ENCODE data around the gene CD163. TPM values are rescaled to one million over a fixed set of nuclear protein-coding genes. Genes with fewer than 3 reads are reported as not detected.
A peak's percentile ranks its signal among the peaks of the same experiment; 100 is the strongest.
"Not testable (repeated sequence)": the region's sequence is repeated elsewhere in the genome, so short reads cannot be mapped to it uniquely, and the experiment has no call there.

The CD163 gene
- total RNA-seq, 1 donor from 2014 or later = not detected

DNA sequence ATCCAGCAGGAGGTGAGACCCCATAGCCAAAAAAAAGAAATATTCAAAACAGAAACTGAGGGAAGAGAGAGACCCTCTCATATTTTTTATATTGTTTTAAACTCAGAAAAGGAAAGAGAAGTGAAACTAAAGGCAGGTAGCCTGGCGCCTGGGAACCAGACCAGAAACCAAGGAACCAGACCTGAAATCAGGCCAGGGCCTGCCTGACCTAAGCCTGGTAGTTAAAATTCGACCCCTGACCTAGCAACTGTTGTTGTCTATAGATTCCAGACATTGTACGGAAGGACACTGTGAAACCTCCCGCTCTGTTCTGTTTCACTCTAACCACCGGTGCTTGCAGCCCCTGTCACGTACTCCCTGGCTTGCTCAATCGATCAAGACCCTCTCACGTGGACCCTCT, 38.5 kb upstream of the CD163 start:
- H3K27me3 Mint-ChIP-seq (ENCODE audit: low read depth, unreplicated experiment) = no peaks in the 10 kb centered on the region
- Histone ChIP-seq H3K4me1 (ENCODE audit: insufficient read depth, low read length) (no peaks in the 10 kb centered on the region), H3K27ac (ENCODE audit: low read depth, low read length) (no peak overlapping the region), H3K27me3 (ENCODE audit: insufficient read depth, low read length) (no peaks in the 10 kb centered on the region), H3K9ac (ENCODE audit: low read length) (no peak overlapping the region), H3K4me3 (ENCODE audit: insufficient read depth, low read depth, low read length) (no peak overlapping the region), H3K4me2 (ENCODE audit: low read length) (no peak overlapping the region), H2AFZ (ENCODE audit: low read depth, low read length) (no peak overlapping the region), H4K20me1 (ENCODE audit: insufficient read depth, low read length) (no peaks in the 10 kb centered on the region), H3K36me3 (ENCODE audit: insufficient read depth, low read length) (no peaks in the 10 kb centered on the region), H3K79me2 (ENCODE audit: insufficient read depth, low read length) (no peaks in the 10 kb centered on the region), H3K9me3 (ENCODE audit: insufficient read depth, low read depth, low read length) (no peaks in the 10 kb centered on the region)
- H3K4me1 Mint-ChIP-seq (ENCODE audit: low read depth, unreplicated experiment) = no peaks in the 10 kb centered on the region
- DNase-seq (ENCODE audit: low read depth) (no peak), FAIRE-seq (no peak)
- TF ChIP-seq CTCF (IDR thresholded peaks at IDR 0.05; ENCODE audit: insufficient read depth, low read depth, low read length) = no peak
- TF ChIP-seq EZH2 (IDR thresholded peaks at IDR 0.05; ENCODE audit: insufficient read depth, low read length) = no peak
- H3K27ac Mint-ChIP-seq (ENCODE audit: unreplicated experiment) = no peak overlapping the region
- H3K4me3 Mint-ChIP-seq (ENCODE audit: unreplicated experiment) = no peak overlapping the region
- H3K9me3 Mint-ChIP-seq (ENCODE audit: unreplicated experiment) = peaks cover 8% of the 10 kb centered on the region
- H3K36me3 Mint-ChIP-seq (ENCODE audit: low read depth, unreplicated experiment) = no peaks in the 10 kb centered on the region

DNA sequence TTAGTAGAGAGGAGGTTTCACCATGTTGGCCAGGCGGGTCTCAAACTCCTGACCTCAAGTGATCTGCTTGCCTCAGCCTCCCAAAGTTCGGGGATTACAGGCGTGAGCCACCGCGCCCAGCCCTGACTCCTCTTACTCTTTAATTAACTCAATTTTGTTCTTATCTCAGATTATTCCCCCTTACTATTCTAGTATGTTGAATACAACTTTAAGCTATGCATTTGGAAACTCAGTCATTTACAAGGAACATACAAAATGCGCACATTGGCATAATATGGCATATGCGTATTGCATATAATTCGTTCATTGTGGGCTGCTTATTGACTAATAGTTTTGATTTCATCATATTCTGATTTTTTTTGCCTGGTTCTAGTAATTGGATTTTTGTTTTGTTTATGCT, 10.8 kb upstream of the CD163 start:
- Mint-ChIP-seq H3K36me3 (ENCODE audit: low read depth, unreplicated experiment) (no peaks in the 10 kb centered on the region), H3K4me3 (ENCODE audit: unreplicated experiment) (no peak overlapping the region), H3K4me1 (ENCODE audit: low read depth, unreplicated experiment) (peaks cover 2% of the 10 kb centered on the region), H3K9me3 (ENCODE audit: unreplicated experiment) (no peaks in the 10 kb centered on the region), H3K27me3 (ENCODE audit: low read depth, unreplicated experiment) (no peaks in the 10 kb centered on the region), H3K27ac (ENCODE audit: unreplicated experiment) (no peak overlapping the region)
- Histone ChIP-seq H2AFZ (ENCODE audit: low read depth, low read length) (no peak overlapping the region), H3K27ac (ENCODE audit: low read depth, low read length) (no peak overlapping the region), H3K27me3 (ENCODE audit: insufficient read depth, low read length) (no peaks in the 10 kb centered on the region), H3K4me1 (ENCODE audit: insufficient read depth, low read length) (no peaks in the 10 kb centered on the region), H3K36me3 (ENCODE audit: insufficient read depth, low read length) (no peaks in the 10 kb centered on the region), H3K9ac (ENCODE audit: low read length) (no peak overlapping the region), H3K9me3 (ENCODE audit: insufficient read depth, low read depth, low read length) (no peaks in the 10 kb centered on the region), H4K20me1 (ENCODE audit: insufficient read depth, low read length) (no peaks in the 10 kb centered on the region), H3K79me2 (ENCODE audit: insufficient read depth, low read length) (no peaks in the 10 kb centered on the region), H3K4me2 (ENCODE audit: low read length) (no peak overlapping the region), H3K4me3 (ENCODE audit: insufficient read depth, low read depth, low read length) (no peak overlapping the region)
- TF ChIP-seq CTCF (IDR thresholded peaks at IDR 0.05; ENCODE audit: insufficient read depth, low read depth, low read length) = no peak
- TF ChIP-seq EZH2 (IDR thresholded peaks at IDR 0.05; ENCODE audit: insufficient read depth, low read length) = no peak
- FAIRE-seq = no peak
- no peak for DNase-seq (ENCODE audit: low read depth)

DNA sequence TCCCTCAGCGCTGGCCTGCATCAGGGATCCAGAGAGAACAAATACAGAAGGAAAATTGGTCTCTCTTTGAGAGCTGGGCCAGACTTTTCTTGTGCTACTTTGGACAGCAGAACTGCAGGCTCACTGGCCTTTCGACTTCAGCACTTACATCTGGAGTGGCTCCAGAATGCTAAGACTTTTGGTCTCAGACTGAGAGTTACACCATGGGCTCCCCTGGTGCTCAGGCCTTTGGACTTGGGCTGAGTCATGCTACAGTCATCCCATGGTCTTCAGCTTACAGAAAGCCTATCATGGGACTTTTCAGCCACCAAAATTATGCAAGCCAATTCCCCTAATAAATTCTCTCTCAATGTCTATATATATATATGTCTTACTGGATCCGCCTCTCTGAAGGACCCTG, 9.0 kb upstream of the CD163 start:
- Histone ChIP-seq H3K27me3 (ENCODE audit: insufficient read depth, low read length) (no peaks in the 10 kb centered on the region), H4K20me1 (ENCODE audit: insufficient read depth, low read length) (no peaks in the 10 kb centered on the region), H3K79me2 (ENCODE audit: insufficient read depth, low read length) (no peaks in the 10 kb centered on the region), H3K4me3 (ENCODE audit: insufficient read depth, low read depth, low read length) (no peak overlapping the region), H3K4me1 (ENCODE audit: insufficient read depth, low read length) (no peaks in the 10 kb centered on the region), H3K9ac (ENCODE audit: low read length) (no peak overlapping the region), H3K36me3 (ENCODE audit: insufficient read depth, low read length) (no peaks in the 10 kb centered on the region), H3K27ac (ENCODE audit: low read depth, low read length) (no peak overlapping the region), H2AFZ (ENCODE audit: low read depth, low read length) (no peak overlapping the region), H3K4me2 (ENCODE audit: low read length) (no peak overlapping the region), H3K9me3 (ENCODE audit: insufficient read depth, low read depth, low read length) (no peaks in the 10 kb centered on the region)
- Mint-ChIP-seq H3K36me3 (ENCODE audit: low read depth, unreplicated experiment) (no peaks in the 10 kb centered on the region), H3K4me3 (ENCODE audit: unreplicated experiment) (no peak overlapping the region), H3K9me3 (ENCODE audit: unreplicated experiment) (peaks cover 3% of the 10 kb centered on the region), H3K27ac (ENCODE audit: unreplicated experiment) (no peak overlapping the region), H3K4me1 (ENCODE audit: low read depth, unreplicated experiment) (peaks cover 2% of the 10 kb centered on the region), H3K27me3 (ENCODE audit: low read depth, unreplicated experiment) (peaks cover 3% of the 10 kb centered on the region)
- peak; percentile 39 for DNase-seq (ENCODE audit: low read depth)
- TF ChIP-seq CTCF (IDR thresholded peaks at IDR 0.05; ENCODE audit: insufficient read depth, low read depth, low read length) (no peak), EZH2 (IDR thresholded peaks at IDR 0.05; ENCODE audit: insufficient read depth, low read length) (no peak)
- peak; percentile 88 for FAIRE-seq

DNA sequence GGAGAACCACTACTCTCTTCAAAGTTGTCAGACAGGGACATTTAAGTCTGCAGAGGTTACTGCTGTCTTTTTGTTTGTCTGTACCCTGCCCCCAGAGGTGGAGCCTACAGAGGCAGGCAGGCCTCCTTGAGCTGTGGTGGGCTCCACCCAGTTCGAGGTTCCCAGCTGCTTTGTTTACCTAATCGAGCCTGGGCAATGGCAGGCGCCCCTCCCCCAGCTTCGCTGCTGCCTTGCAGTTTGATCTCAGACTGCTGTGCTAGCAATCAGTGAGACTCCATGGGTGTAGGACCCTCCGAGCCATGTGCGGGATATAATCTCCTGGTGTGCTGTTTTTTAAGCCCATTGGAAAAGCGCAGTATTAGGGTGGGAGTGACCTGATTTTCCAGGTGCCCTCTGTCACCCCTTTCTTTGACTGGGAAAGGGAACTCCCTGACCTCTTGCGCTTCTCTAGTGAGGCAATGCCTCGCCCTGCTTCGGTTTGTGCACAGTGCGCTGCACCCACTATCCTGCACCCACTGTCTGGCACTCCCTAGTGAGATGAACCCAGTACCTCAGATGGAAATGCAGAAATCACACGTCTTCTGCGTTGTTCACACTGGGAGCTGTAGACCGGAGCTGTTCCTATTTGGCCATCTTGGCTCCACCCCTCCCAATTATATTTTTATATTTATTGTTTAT, 6.4 kb upstream of the CD163 start:
- H3K9ac ChIP-seq (ENCODE audit: low read length); H3K9me3 ChIP-seq (ENCODE audit: insufficient read depth, low read depth, low read length); H2AFZ ChIP-seq (ENCODE audit: low read depth, low read length); H3K27me3 ChIP-seq (ENCODE audit: insufficient read depth, low read length); H3K4me2 ChIP-seq (ENCODE audit: low read length); H3K27ac ChIP-seq (ENCODE audit: low read depth, low read length); H3K36me3 ChIP-seq (ENCODE audit: insufficient read depth, low read length); H3K36me3 Mint-ChIP-seq (ENCODE audit: low read depth, unreplicated experiment); H3K27me3 Mint-ChIP-seq (ENCODE audit: low read depth, unreplicated experiment); H3K4me3 Mint-ChIP-seq (ENCODE audit: unreplicated experiment); FAIRE-seq; H3K4me3 ChIP-seq (ENCODE audit: insufficient read depth, low read depth, low read length); H3K27ac Mint-ChIP-seq (ENCODE audit: unreplicated experiment); H3K9me3 Mint-ChIP-seq (ENCODE audit: unreplicated experiment); H3K4me1 ChIP-seq (ENCODE audit: insufficient read depth, low read length); H3K4me1 Mint-ChIP-seq (ENCODE audit: low read depth, unreplicated experiment); DNase-seq (ENCODE audit: low read depth); H3K79me2 ChIP-seq (ENCODE audit: insufficient read depth, low read length); H4K20me1 ChIP-seq (ENCODE audit: insufficient read depth, low read length): not testable (repeated sequence)

Measured in astrocyte (in vitro differentiated cells and primary cell).